Tibial artery (tissue), 4 donors: ENCODE measurements around the gene RABGAP1L.

ENCODE experiments used
- DNase-seq, 2 donors: peaks; one replicate each; pipeline ENCODE4 v3.0.0-alpha.2; 2019
- H3K27ac ChIP-seq, 2 donors: fragments of 200-600 bp; sonication (generic) in 1 of 2; 1 replicate in 1 of 2; 2 replicates in 1 of 2; pipeline ENCODE4 v1.5.1; 2018 to 2019; ENCODE audit warnings: mild to moderate bottlenecking in 1 of 2
- H3K27me3 ChIP-seq, 2 donors: fragments of 200-600 bp; sonication (generic) in 1 of 2; one replicate each; pipeline versions ENCODE4 v1.5.1 to v1.6.0; 2016 to 2019
- H3K36me3 ChIP-seq, 3 donors: fragments of 200-600 bp; sonication (generic) in 2 of 3; one replicate each; pipeline ENCODE4 v1.5.1; 2016 to 2019; ENCODE audit warnings: mild to moderate bottlenecking in 2 of 3
- H3K4me1 ChIP-seq, 4 donors: fragments of 200-600 bp; sonication (generic) in 2 of 4; 1 replicate in 3 of 4; 2 replicates in 1 of 4; pipeline ENCODE4 v1.5.1; 2016 to 2019
- H3K4me3 ChIP-seq, 2 donors: fragments of 200-600 bp; sonication (generic) in 1 of 2; 1 replicate in 1 of 2; 2 replicates in 1 of 2; pipeline ENCODE4 v1.5.1; 2018 to 2019; ENCODE audit warnings: mild to moderate bottlenecking in 2 of 2
- H3K9me3 ChIP-seq, 3 donors: fragments of 200-600 bp; sonication (generic) in 1 of 3; one replicate each; pipeline ENCODE4 v1.5.1; 2016 to 2019
- CTCF ChIP-seq, 2 experiments: fragments of 200-600 bp in 1 of 2; fragments of 450-650 bp in 1 of 2; IDR thresholded peaks; one replicate each; pipeline ENCODE4 v1.5.1; 2017 to 2019; ENCODE audit warnings: antibody characterized with exemption in 2 of 2, mild to moderate bottlenecking in 1 of 2, moderate library complexity in 1 of 2
- intact Hi-C: fragments of 100-400 bp; cut with DNase I; formaldehyde crosslinking; loops from one replicate; pipeline ENCODE4 v1.15.0; 2023; ENCODE audit warnings: low total_unique reads

The RABGAP1L gene

GRCh38 chr1:174954073-174954460 lies 794.7 kb downstream of the RABGAP1L start:
- no peaks in the 10 kb centered on the region for H3K27me3 ChIP-seq
- peaks cover 0 to 19% (median 10%) of the 10 kb centered on the region in 4 donors for H3K4me1 ChIP-seq
- intact Hi-C loops: no loop called here
- H3K4me3 ChIP-seq: no peak overlapping the region
- H3K36me3 ChIP-seq: no peaks in the 10 kb centered on the region
- no peaks in the 10 kb centered on the region for H3K9me3 ChIP-seq
- DNase-seq: no peak
- H3K27ac ChIP-seq: no peak overlapping the region
- TF ChIP-seq CTCF (IDR thresholded peaks at IDR 0.05): no peak

- Histone ChIP-seq H3K36me3 (no peaks in the 10 kb centered on the region), H3K27ac (no peak overlapping the region), H3K9me3 (no peaks in the 10 kb centered on the region), H3K4me1 (peaks cover 0 to 19% (median 10%) of the 10 kb centered on the region in 4 donors), H3K27me3 (no peaks in the 10 kb centered on the region), H3K4me3 (no peak overlapping the region)
- DNase-seq: no peak
- no peak for TF ChIP-seq CTCF (IDR thresholded peaks at IDR 0.05)
- intact Hi-C loops: no loop called here
Observed at GRCh38 chr1:174954671-174955669, 795.6 kb downstream of the RABGAP1L start.

- no peak for TF ChIP-seq CTCF (IDR thresholded peaks at IDR 0.05)
- Histone ChIP-seq H3K4me3 (no peak overlapping the region), H3K36me3 (no peaks in the 10 kb centered on the region), H3K4me1 (peaks cover 0 to 19% (median 10%) of the 10 kb centered on the region in 4 donors), H3K27ac (no peak overlapping the region), H3K27me3 (no peaks in the 10 kb centered on the region), H3K9me3 (no peaks in the 10 kb centered on the region)
- no peak for DNase-seq
- intact Hi-C loops: no loop called here
Observed at GRCh38 chr1:174956086-174956485, 796.8 kb downstream of the RABGAP1L start.

- H3K36me3 ChIP-seq: no peaks in the 10 kb centered on the region
- no peak for DNase-seq
- H3K9me3 ChIP-seq: no peaks in the 10 kb centered on the region
- no peak overlapping the region for H3K4me3 ChIP-seq
- H3K4me1 ChIP-seq: peaks cover 0 to 19% (median 10%) of the 10 kb centered on the region in 4 donors
- H3K27ac ChIP-seq: no peak overlapping the region
- TF ChIP-seq CTCF (IDR thresholded peaks at IDR 0.05): no peak
- H3K27me3 ChIP-seq: no peaks in the 10 kb centered on the region
- intact Hi-C loops: no loop called here
Observed at GRCh38 chr1:174956976-174957375, 797.7 kb downstream of the RABGAP1L start.

- H3K4me3 ChIP-seq: no peak overlapping the region
- no peaks in the 10 kb centered on the region for H3K9me3 ChIP-seq
- peaks cover 0 to 22% (median 10%) of the 10 kb centered on the region in 4 donors for H3K4me1 ChIP-seq
- TF ChIP-seq CTCF (IDR thresholded peaks at IDR 0.05): no peak
- DNase-seq: no peak
- intact Hi-C loops: no loop called here
- no peak overlapping the region for H3K27ac ChIP-seq
- no peaks in the 10 kb centered on the region for H3K27me3 ChIP-seq
- no peaks in the 10 kb centered on the region for H3K36me3 ChIP-seq
Observed at GRCh38 chr1:174957829-174958228, 798.5 kb downstream of the RABGAP1L start.
